Measurements from ENCODE around the gene CAVIN4.

CAVIN4 gene

GRCh38 chr9:100587375-100587774, 9.5 kb downstream of the CAVIN4 start:
- no peak for DNase-seq (ENCODE audit: extremely low read depth, low read depth)
- no peak for TF ChIP-seq CTCF (IDR thresholded peaks at IDR 0.05; ENCODE audit: low read depth, low read length, missing control alignments)
- H3K4me3 ChIP-seq (replicated peaks; ENCODE audit: low read depth, low read length) = no peak overlapping the region

- TF ChIP-seq CTCF (IDR thresholded peaks at IDR 0.05; ENCODE audit: low read depth, low read length, missing control alignments) = no peak
- DNase-seq (ENCODE audit: extremely low read depth, low read depth) = no peak
- H3K4me3 ChIP-seq (replicated peaks; ENCODE audit: low read depth, low read length) = no peak overlapping the region
These were observed 11.7 kb downstream of the CAVIN4 start for GRCh38 chr9:100589582-100589981.

- no peak overlapping the region for H3K4me3 ChIP-seq (replicated peaks; ENCODE audit: low read depth, low read length)
- TF ChIP-seq CTCF (IDR thresholded peaks at IDR 0.05; ENCODE audit: low read depth, low read length, missing control alignments) = no peak
- DNase-seq (ENCODE audit: extremely low read depth, low read depth) = no peak
These were observed 12.6 kb downstream of the CAVIN4 start for GRCh38 chr9:100590481-100590880.

- no peak for DNase-seq (ENCODE audit: extremely low read depth, low read depth)
- no peak overlapping the region for H3K4me3 ChIP-seq (replicated peaks; ENCODE audit: low read depth, low read length)
- TF ChIP-seq CTCF (IDR thresholded peaks at IDR 0.05; ENCODE audit: low read depth, low read length, missing control alignments) = no peak
These were observed 13.3 kb downstream of the CAVIN4 start for GRCh38 chr9:100591139-100591538.

- DNase-seq (ENCODE audit: extremely low read depth, low read depth) = no peak
- H3K4me3 ChIP-seq (replicated peaks; ENCODE audit: low read depth, low read length) = no peak overlapping the region
- TF ChIP-seq CTCF (IDR thresholded peaks at IDR 0.05; ENCODE audit: low read depth, low read length, missing control alignments) = no peak
These were observed 13.9 kb downstream of the CAVIN4 start for GRCh38 chr9:100591639-100592412.

- no peak overlapping the region for H3K4me3 ChIP-seq (replicated peaks; ENCODE audit: low read depth, low read length)
- DNase-seq (ENCODE audit: extremely low read depth, low read depth) = peak; percentile 48
- TF ChIP-seq CTCF (IDR thresholded peaks at IDR 0.05; ENCODE audit: low read depth, low read length, missing control alignments) = peak; percentile 69
These were observed 17.7 kb downstream of the CAVIN4 start for GRCh38 chr9:100595391-100596199.

All from HFF-Myc (cell line).